ENCODE data around the gene RPS15. TPM values are rescaled to one million over a fixed set of nuclear protein-coding genes. Genes with fewer than 3 reads are reported as not detected.
A peak's percentile ranks its signal among the peaks of the same experiment; 100 is the strongest.
"Not testable (repeated sequence)": the region's sequence is repeated elsewhere in the genome, so short reads cannot be mapped to it uniquely, and the experiment has no call there.

The RPS15 gene
- polyA plus RNA-seq, 12 donors: 661 to 1,382 (median 915) TPM; not detected in 1

- DNase-seq: not testable (repeated sequence)
These were observed 38.9 kb downstream of the RPS15 start for GRCh38 chr19:1477056-1477455.

GRCh38 chr19:1478934-1479707, 40.9 kb downstream of the RPS15 start, which contains the start of gene C19orf25:
Gene C19orf25 (minus strand): TSS chr19:1479215. CDS start chr19:1478903, 312 bp downstream.
- DNase-seq: peak; percentile 95

GRCh38 chr19:1481224-1481892, 43.2 kb downstream of the RPS15 start:
- DNase-seq: no peak

GRCh38 chr19:1481893-1482360, 43.7 kb downstream of the RPS15 start:
- no peak for DNase-seq

GRCh38 chr19:1482361-1483130, 44.4 kb downstream of the RPS15 start:
- no peak for DNase-seq

- DNase-seq: no peak
These were observed 45.2 kb downstream of the RPS15 start for GRCh38 chr19:1483131-1483978.

GRCh38 chr19:1483979-1484428, 45.8 kb downstream of the RPS15 start:
- DNase-seq: no peak

GRCh38 chr19:1486720-1487575, 48.8 kb downstream of the RPS15 start:
- DNase-seq: no peak

- no peak for DNase-seq
These were observed 49.5 kb downstream of the RPS15 start for GRCh38 chr19:1487576-1488281.

GRCh38 chr19:1488282-1488601, 50.0 kb downstream of the RPS15 start:
- DNase-seq: no peak

- no peak for DNase-seq
These were observed 51.5 kb downstream of the RPS15 start for GRCh38 chr19:1489463-1490310.

Other genes with a start within 250 kb of the RPS15 start
- 10 to 100 TPM in 11 of 12 donors, not detected in 1; 35.8 to 56.1 (median 44.3) TPM for gene STK11, start 232.6 kb upstream of the RPS15 start, polyA plus RNA-seq (ENCODE audit: insufficient read length in 12 of 12)
- 1 to 10 TPM in 7 of 12 donors, under 1 TPM in 3, not detected in 2; 0.65 to 2.2 (median 1.1) TPM for gene CBARP, start 200.4 kb upstream of the RPS15 start, polyA plus RNA-seq (ENCODE audit: insufficient read length in 12 of 12)
- 100 to 1,000 TPM in 10 of 12 donors, 10 to 100 TPM in 1, not detected in 1; 94.6 to 231 (median 136) TPM for gene ATP5F1D, start 196.6 kb upstream of the RPS15 start, polyA plus RNA-seq (ENCODE audit: insufficient read length in 12 of 12)
- 100 to 1,000 TPM in 1 of 12 donors, 10 to 100 TPM in 11; 22.4 to 149 (median 30.9) TPM for gene MIDN, start 189.8 kb upstream of the RPS15 start, polyA plus RNA-seq (ENCODE audit: insufficient read length in 12 of 12)
- 100 to 1,000 TPM; 391 to 559 (median 467) TPM for gene CIRBP, start 169.1 kb upstream of the RPS15 start, polyA plus RNA-seq (ENCODE audit: insufficient read length in 12 of 12)
- gene FAM174C, start 162.9 kb upstream of the RPS15 start, polyA plus RNA-seq (ENCODE audit: insufficient read length in 12 of 12): 10 to 100 TPM in 9 of 12 donors, 1 to 10 TPM in 1, not detected in 2; 9.4 to 17.0 (median 12.6) TPM
- gene EFNA2, start 152.5 kb upstream of the RPS15 start, polyA plus RNA-seq (ENCODE audit: insufficient read length in 12 of 12): 10 to 100 TPM in 1 of 12 donors, 1 to 10 TPM in 6, under 1 TPM in 4, not detected in 1; 0.33 to 12.8 (median 1.5) TPM
- 10 to 100 TPM in 11 of 12 donors, not detected in 1; 44.5 to 91.2 (median 61.1) TPM for gene NDUFS7, start 54.5 kb upstream of the RPS15 start, polyA plus RNA-seq (ENCODE audit: insufficient read length in 12 of 12)
- gene GAMT, start 36.9 kb upstream of the RPS15 start, polyA plus RNA-seq (ENCODE audit: insufficient read length in 12 of 12): 100 to 1,000 TPM in 10 of 12 donors, 10 to 100 TPM in 1, not detected in 1; 83.4 to 279 (median 178) TPM
- 100 to 1,000 TPM in 1 of 12 donors, 10 to 100 TPM in 10, not detected in 1; 53.6 to 125 (median 62.2) TPM for gene DAZAP1, start 30.8 kb upstream of the RPS15 start, polyA plus RNA-seq (ENCODE audit: insufficient read length in 12 of 12)
- gene APC2, start 11.7 kb downstream of the RPS15 start, polyA plus RNA-seq (ENCODE audit: insufficient read length in 12 of 12): 1 to 10 TPM in 2 of 12 donors, under 1 TPM in 9, not detected in 1; 0.45 to 6.1 (median 0.74) TPM
- gene C19orf25, start 40.8 kb downstream of the RPS15 start, polyA plus RNA-seq (ENCODE audit: insufficient read length in 12 of 12): 10 to 100 TPM in 11 of 12 donors, not detected in 1; 13.1 to 23.4 (median 14.4) TPM
- gene PCSK4, start 52.0 kb downstream of the RPS15 start, polyA plus RNA-seq (ENCODE audit: insufficient read length in 12 of 12): 1 to 10 TPM in 3 of 12 donors, under 1 TPM in 7, not detected in 2; 0.52 to 3.3 (median 0.79) TPM
- 10 to 100 TPM in 1 of 12 donors, 1 to 10 TPM in 10, not detected in 1; 1.2 to 16.1 (median 1.7) TPM for gene REEP6, start 52.8 kb downstream of the RPS15 start, polyA plus RNA-seq (ENCODE audit: insufficient read length in 12 of 12)
- 10 to 100 TPM in 11 of 12 donors, not detected in 1; 10.4 to 20.2 (median 14.7) TPM for gene ADAMTSL5, start 74.6 kb downstream of the RPS15 start, polyA plus RNA-seq (ENCODE audit: insufficient read length in 12 of 12)
- gene PLK5, start 85.7 kb downstream of the RPS15 start, polyA plus RNA-seq (ENCODE audit: insufficient read length in 12 of 12): under 1 TPM in 7 of 12 donors, not detected in 5; 0.17 to 0.78 (median 0.24) TPM
- 10 to 100 TPM in 11 of 12 donors, not detected in 1; 17.1 to 35.0 (median 21.8) TPM for gene MEX3D, start 129.9 kb downstream of the RPS15 start, polyA plus RNA-seq (ENCODE audit: insufficient read length in 12 of 12)
- gene MBD3, start 154.5 kb downstream of the RPS15 start, polyA plus RNA-seq (ENCODE audit: insufficient read length in 12 of 12): 10 to 100 TPM in 11 of 12 donors, not detected in 1; 40.7 to 68.7 (median 44.7) TPM
- gene UQCR11, start 167.1 kb downstream of the RPS15 start, polyA plus RNA-seq (ENCODE audit: insufficient read length in 12 of 12): 100 to 1,000 TPM in 6 of 12 donors, 10 to 100 TPM in 5, not detected in 1; 49.0 to 127 (median 106) TPM
- gene TCF3, start 214.2 kb downstream of the RPS15 start, polyA plus RNA-seq (ENCODE audit: insufficient read length in 12 of 12): 100 to 1,000 TPM in 10 of 12 donors, 10 to 100 TPM in 1, not detected in 1; 96.3 to 195 (median 120) TPM

Data from muscle of arm (tissue), 12 donors.